GM12878 (cell line): ENCODE data around the gene RPL36.

Experiments
- BACH1 ChIP-seq: fragments of 450-650 bp; IDR thresholded peaks from 2 replicates; pipeline ENCODE4 v1.6.1; 2017; ENCODE audit warnings: mild to moderate bottlenecking, borderline replicate concordance
- CTCF ChIP-seq, 3 experiments: IDR thresholded peaks in 2 of 3; conservative IDR thresholded peaks in 1 of 3; 2 replicates each; pipeline ENCODE4 v1.5.1; 2011; ENCODE audit warnings: low read depth in 3 of 3, low read length in 3 of 3, mild to moderate bottlenecking in 3 of 3, control low read depth in 2 of 3, moderate library complexity in 2 of 3, inconsistent platforms in 1 of 3, mixed read lengths in 1 of 3; ENCODE audit not compliant: control insufficient read depth in 2 of 3, insufficient read depth in 1 of 3; ENCODE audit errors: extremely low read depth in 1 of 3
- FOXM1 ChIP-seq: IDR thresholded peaks from 2 replicates; pipeline ENCODE4 v1.6.1; 2012; ENCODE audit warnings: low read depth, mild to moderate bottlenecking, inconsistent platforms, low read length, moderate library complexity
- RAD21 ChIP-seq: IDR thresholded peaks from 2 replicates; pipeline ENCODE4 v1.6.1; 2011; ENCODE audit warnings: mild to moderate bottlenecking, low read depth, low read length, moderate library complexity; ENCODE audit not compliant: insufficient read depth
- SP1 ChIP-seq: IDR thresholded peaks from one replicate; pipeline ENCODE4 v1.6.1; 2011; ENCODE audit warnings: low read depth, low read length
- ZNF384 ChIP-seq: IDR thresholded peaks from 2 replicates; pipeline ENCODE4 v1.6.1; 2012; ENCODE audit warnings: low read depth, mild to moderate bottlenecking, low read length, improper control_type of control experiment, borderline replicate concordance
- ZSCAN29 ChIP-seq: fragments of 450-650 bp; IDR thresholded peaks from 2 replicates; pipeline ENCODE4 v1.6.1; 2017; ENCODE audit warnings: mild to moderate bottlenecking, moderate library complexity

DNA sequence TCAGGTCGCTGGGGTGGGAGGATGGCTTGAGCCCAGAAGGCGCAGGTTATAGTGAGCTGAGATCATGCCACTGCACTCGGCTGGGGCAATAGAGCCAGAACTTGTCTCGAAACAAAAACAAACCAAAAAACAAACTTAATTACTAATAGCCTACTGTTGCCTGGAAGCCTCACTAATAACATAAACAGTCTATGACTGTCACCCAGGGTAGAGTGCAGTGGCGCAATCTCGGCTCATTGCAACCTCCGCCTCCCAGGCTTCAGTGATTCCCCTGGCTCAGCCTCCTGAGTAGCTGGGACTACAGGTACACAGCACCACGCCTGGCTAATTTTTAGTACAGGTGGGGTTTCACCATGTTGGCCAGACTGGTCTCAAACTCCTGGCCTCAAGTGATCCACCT, 48.3 kb downstream of the RPL36 start:
- TF ChIP-seq SP1 (no peak), ZSCAN29 (no peak), CTCF (IDR thresholded peaks at IDR 0.05 in 2 of 3, conservative IDR thresholded peaks at IDR 0.05 in 1 of 3; ENCODE audit: control insufficient read depth in 2 of 3, extremely low read depth in 1 of 3, insufficient read depth in 1 of 3, low read depth in 3 of 3, low read length in 3 of 3) (no peak), FOXM1 (no peak), ZNF384 (no peak), BACH1 (no peak), RAD21 (no peak)
